ENCODE data around the gene GLIS1. TPM values are rescaled to one million over a fixed set of nuclear protein-coding genes. Genes with fewer than 3 reads are reported as not detected.

Gene GLIS1
- polyA plus RNA-seq, 3 donors = not detected

DNA sequence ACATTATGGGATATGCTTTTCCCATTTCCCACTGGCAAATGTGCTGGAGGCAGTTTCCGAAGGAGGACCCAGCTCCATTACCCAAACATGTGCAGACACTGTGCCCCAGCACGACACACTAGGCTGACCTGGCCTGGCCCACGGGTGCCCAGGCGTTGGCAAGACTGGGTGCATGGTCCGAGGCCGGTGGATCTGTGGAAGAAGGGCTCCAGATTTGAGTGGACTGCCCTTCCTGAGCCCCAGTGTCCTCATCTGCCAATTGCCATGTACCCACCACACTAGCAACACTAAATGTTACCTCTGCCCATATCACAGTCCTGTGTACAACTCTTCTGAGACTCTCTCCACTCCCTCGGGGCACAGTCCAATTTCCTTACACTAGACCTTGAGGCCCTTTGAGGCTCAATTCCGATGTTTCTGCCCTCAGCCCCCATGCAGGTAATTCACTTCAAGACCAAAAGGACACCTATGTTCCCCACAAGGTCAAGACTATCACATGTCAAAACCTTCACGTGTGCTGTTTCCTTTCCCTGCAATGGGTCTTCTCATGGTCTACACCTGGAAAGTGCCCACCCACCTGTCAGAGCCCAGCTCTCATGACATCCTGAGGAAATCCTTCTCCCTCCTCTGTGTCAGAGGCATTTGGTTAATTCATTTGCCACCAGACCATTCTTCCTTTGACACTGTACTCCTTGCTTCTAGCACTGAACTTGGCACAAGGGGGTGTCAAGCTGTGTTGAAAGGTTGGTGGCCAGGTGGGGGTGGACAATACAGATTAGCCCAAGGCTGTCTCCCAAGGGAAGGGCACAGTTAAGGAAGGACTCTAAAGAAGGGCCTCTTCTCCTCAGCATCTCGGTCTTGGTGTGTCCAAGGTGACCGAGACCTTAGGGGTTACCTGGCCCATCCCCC lies 154.8 kb downstream of the GLIS1 start:
- Mint-ChIP-seq H3K27me3 (ENCODE audit: low read depth in 3 of 3) (peaks cover 1 to 6% (median 4%) of the 10 kb centered on the region in 3 donors), H3K36me3 (no peaks in the 10 kb centered on the region), H3K9me3 (peaks cover 0 to 2% (median 0%) of the 10 kb centered on the region in 7 donors), H3K27ac (no peak overlapping the region), H3K4me3 (no peak overlapping the region), H3K4me1 (no peaks in the 10 kb centered on the region)
- Histone ChIP-seq H3K4me3 (replicated peaks in 1 of 3; ENCODE audit: low read depth in 2 of 3, low read length in 3 of 3) (no peak overlapping the region), H2AFZ (ENCODE audit: insufficient read depth, low read depth, low read length, poor library complexity, severe bottlenecking) (no peak overlapping the region), H3K4me1 (ENCODE audit: control insufficient read depth in 1 of 2, insufficient read depth in 2 of 2, low read length in 2 of 2) (no peaks in the 10 kb centered on the region), H3K9me3 (replicated peaks in 1 of 2; ENCODE audit: control insufficient read depth in 1 of 2, insufficient read depth in 1 of 2, low read length in 2 of 2) (no peaks in the 10 kb centered on the region), H3K27me3 (ENCODE audit: control insufficient read depth in 2 of 2, insufficient read depth in 2 of 2, low read length in 2 of 2) (no peaks in the 10 kb centered on the region), H3K9ac (ENCODE audit: insufficient read depth, low read length, poor library complexity, severe bottlenecking) (no peak overlapping the region), H3K36me3 (replicated peaks in 1 of 2; ENCODE audit: control insufficient read depth in 1 of 2, insufficient read depth in 2 of 2, low read length in 2 of 2) (no peaks in the 10 kb centered on the region), H3K79me2 (ENCODE audit: insufficient read depth, low read length) (no peaks in the 10 kb centered on the region), H3K4me2 (replicated peaks; ENCODE audit: extremely low read depth, low read length, poor library complexity, severe bottlenecking) (no peak overlapping the region), H4K20me1 (ENCODE audit: insufficient read depth, low read length) (no peaks in the 10 kb centered on the region), H3K27ac (ENCODE audit: low read depth in 1 of 2, low read length in 2 of 2) (no peak overlapping the region)
- DNase-seq = no peak
- TF ChIP-seq, protein P1, sequence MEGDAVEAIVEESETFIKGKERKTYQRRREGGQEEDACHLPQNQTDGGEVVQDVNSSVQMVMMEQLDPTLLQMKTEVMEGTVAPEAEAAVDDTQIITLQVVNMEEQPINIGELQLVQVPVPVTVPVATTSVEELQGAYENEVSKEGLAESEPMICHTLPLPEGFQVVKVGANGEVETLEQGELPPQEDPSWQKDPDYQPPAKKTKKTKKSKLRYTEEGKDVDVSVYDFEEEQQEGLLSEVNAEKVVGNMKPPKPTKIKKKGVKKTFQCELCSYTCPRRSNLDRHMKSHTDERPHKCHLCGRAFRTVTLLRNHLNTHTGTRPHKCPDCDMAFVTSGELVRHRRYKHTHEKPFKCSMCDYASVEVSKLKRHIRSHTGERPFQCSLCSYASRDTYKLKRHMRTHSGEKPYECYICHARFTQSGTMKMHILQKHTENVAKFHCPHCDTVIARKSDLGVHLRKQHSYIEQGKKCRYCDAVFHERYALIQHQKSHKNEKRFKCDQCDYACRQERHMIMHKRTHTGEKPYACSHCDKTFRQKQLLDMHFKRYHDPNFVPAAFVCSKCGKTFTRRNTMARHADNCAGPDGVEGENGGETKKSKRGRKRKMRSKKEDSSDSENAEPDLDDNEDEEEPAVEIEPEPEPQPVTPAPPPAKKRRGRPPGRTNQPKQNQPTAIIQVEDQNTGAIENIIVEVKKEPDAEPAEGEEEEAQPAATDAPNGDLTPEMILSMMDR (IDR thresholded peaks at IDR 0.05) = no peak
- 93% methylated on average over 10 of the region's 11 CpGs for whole genome bisulfite sequencing (ENCODE audit: insufficient coverage)
- intact Hi-C loops (cut with micrococcal nuclease) = no loop called here

DNA sequence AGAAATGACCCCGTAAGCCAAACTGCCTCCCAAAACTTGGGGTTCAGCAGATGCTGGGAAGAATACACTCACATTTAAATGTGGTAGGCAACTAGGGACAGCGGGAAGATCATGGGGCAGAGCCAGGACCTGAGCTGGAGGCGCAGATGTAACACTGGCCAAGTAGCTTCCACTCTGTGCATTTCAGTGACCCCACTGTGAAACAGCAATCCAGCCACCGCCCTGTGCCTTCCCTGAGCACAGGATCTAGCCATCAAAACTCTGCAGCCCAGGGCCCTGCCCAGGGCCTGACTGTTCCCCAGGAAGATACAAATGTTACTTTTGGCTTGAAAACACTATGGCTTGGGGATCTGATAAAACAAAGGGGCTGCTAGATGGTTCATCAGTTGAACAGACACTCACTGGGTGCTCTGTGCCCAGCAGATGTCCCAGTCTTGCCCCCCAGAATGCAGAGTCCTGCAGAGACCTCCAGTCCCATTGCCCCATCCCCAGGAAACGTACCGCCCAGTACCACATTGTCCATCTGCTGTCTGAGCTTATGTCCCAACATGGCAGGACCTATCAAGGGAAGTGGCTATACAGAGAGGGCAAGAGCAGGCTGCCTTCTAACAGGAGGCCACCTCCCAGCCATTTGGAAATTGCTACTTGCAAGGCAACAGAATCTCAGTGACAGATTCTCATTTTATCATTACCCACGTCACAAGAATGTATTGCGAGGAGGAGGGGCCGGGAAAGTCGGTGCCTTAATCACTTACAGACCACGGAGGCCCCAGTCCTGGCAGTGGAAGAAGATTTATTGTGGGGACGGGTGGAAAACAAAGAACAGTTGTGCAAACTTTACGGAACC lies 155.7 kb downstream of the GLIS1 start:
- H3K27me3 Mint-ChIP-seq (ENCODE audit: low read depth in 3 of 3) = peaks cover 1 to 4% (median 4%) of the 10 kb centered on the region in 3 donors
- H3K4me3 Mint-ChIP-seq = no peak overlapping the region
- H3K27me3 ChIP-seq (ENCODE audit: control insufficient read depth in 2 of 2, insufficient read depth in 2 of 2, low read length in 2 of 2) = no peaks in the 10 kb centered on the region
- 96% methylated on average over 8 of the region's 13 CpGs for WGBS (ENCODE audit: insufficient coverage)
- no peaks in the 10 kb centered on the region for H3K4me1 Mint-ChIP-seq
- intact Hi-C loops (cut with micrococcal nuclease) = no loop called here
- H3K9me3 ChIP-seq (replicated peaks in 1 of 2; ENCODE audit: control insufficient read depth in 1 of 2, insufficient read depth in 1 of 2, low read length in 2 of 2) = no peaks in the 10 kb centered on the region
- H3K9ac ChIP-seq (ENCODE audit: insufficient read depth, low read length, poor library complexity, severe bottlenecking) = no peak overlapping the region
- no peak overlapping the region for H3K27ac Mint-ChIP-seq
- no peak for DNase-seq
- H3K27ac ChIP-seq (ENCODE audit: low read depth in 1 of 2, low read length in 2 of 2) = no peak overlapping the region
- H3K79me2 ChIP-seq (ENCODE audit: insufficient read depth, low read length) = no peaks in the 10 kb centered on the region
- no peak overlapping the region for H3K4me3 ChIP-seq (replicated peaks in 1 of 3; ENCODE audit: low read depth in 2 of 3, low read length in 3 of 3)
- H3K9me3 Mint-ChIP-seq = peaks cover 0 to 2% (median 0%) of the 10 kb centered on the region in 7 donors
- no peak overlapping the region for H2AFZ ChIP-seq (ENCODE audit: insufficient read depth, low read depth, low read length, poor library complexity, severe bottlenecking)
- no peaks in the 10 kb centered on the region for H3K36me3 Mint-ChIP-seq
- no peaks in the 10 kb centered on the region for H3K4me1 ChIP-seq (ENCODE audit: control insufficient read depth in 1 of 2, insufficient read depth in 2 of 2, low read length in 2 of 2)
- TF ChIP-seq, protein P1 (IDR thresholded peaks at IDR 0.05) = no peak
- no peaks in the 10 kb centered on the region for H3K36me3 ChIP-seq (replicated peaks in 1 of 2; ENCODE audit: control insufficient read depth in 1 of 2, insufficient read depth in 2 of 2, low read length in 2 of 2)
- H3K4me2 ChIP-seq (replicated peaks; ENCODE audit: extremely low read depth, low read length, poor library complexity, severe bottlenecking) = no peak overlapping the region
- no peaks in the 10 kb centered on the region for H4K20me1 ChIP-seq (ENCODE audit: insufficient read depth, low read length)
